SU-DHL-6 (cell line): ENCODE results near the gene VENTX.

Experiments used
- EZH2phosphoT487 ChIP-seq: fragments of 200-600 bp; sonication (generic), shearing (Covaris generic); conservative IDR thresholded peaks from 2 replicates; pipeline ENCODE4 v1.6.1; 2018; ENCODE audit warnings: mild to moderate bottlenecking, antibody characterized with exemption, low read length, moderate library complexity, mixed read lengths
- TF ChIP-seq, protein P1 (sequence below): fragments of 200-600 bp; sonication (generic); IDR thresholded peaks from one replicate; pipeline ENCODE4 v1.5.1; 2017; ENCODE audit warnings: antibody characterized with exemption, mild to moderate bottlenecking, low read length, moderate library complexity; ENCODE audit not compliant: insufficient read depth, poor library complexity, severe bottlenecking

DNA sequence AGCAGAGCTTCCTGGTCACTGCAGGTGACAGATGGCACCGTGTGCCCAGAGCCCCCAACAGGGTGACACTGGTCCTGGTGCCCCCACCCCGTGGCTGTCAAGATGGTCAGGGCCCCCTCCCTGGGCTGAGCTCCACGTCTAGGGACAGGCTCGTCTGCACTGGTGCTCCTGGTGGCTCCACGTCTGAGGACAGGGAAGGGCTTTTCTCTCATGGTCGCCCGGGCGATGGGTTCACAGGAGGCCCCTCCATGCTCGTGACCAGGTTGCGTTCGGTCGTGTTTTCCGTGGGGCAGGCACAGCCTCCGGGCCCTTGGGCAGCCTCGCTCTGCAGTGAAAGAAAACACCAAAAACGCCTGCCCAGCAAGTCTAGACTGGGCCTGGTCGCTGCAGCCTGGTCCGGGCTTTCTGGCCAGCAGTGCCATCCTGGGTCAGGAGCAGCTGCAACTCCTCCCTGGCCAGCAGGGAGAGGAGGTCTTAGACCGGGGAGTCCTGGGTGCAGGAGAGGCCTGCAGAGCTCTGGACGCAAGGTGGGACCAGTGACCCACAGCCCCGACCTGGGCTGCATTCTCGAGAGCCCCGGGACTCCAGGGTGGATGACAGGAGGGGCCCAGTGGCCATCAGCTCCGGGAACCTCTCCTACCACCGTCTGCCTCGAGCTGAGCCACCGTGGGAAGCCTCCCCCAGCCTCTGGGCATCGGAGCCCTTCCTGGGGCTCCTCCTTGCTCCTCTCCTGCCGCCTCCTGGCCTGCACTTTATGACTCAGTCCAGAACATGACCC lies 35.5 kb upstream of the VENTX start:
- TF ChIP-seq EZH2phosphoT487: no peak
- TF ChIP-seq, protein P1, sequence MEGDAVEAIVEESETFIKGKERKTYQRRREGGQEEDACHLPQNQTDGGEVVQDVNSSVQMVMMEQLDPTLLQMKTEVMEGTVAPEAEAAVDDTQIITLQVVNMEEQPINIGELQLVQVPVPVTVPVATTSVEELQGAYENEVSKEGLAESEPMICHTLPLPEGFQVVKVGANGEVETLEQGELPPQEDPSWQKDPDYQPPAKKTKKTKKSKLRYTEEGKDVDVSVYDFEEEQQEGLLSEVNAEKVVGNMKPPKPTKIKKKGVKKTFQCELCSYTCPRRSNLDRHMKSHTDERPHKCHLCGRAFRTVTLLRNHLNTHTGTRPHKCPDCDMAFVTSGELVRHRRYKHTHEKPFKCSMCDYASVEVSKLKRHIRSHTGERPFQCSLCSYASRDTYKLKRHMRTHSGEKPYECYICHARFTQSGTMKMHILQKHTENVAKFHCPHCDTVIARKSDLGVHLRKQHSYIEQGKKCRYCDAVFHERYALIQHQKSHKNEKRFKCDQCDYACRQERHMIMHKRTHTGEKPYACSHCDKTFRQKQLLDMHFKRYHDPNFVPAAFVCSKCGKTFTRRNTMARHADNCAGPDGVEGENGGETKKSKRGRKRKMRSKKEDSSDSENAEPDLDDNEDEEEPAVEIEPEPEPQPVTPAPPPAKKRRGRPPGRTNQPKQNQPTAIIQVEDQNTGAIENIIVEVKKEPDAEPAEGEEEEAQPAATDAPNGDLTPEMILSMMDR: no peak
